HG03196 (cell line): ENCODE data around the gene LTC4S.
"Not testable (repeated sequence)": the region's sequence is repeated elsewhere in the genome, so short reads cannot be mapped to it uniquely, and the experiment has no call there.

ENCODE experiments used
- ATAC-seq: cut with Tn5 transposase; IDR thresholded peaks from one replicate; pipeline ENCODE4 v1.9.1; 2021; ENCODE audit not compliant: unreplicated experiment

Gene LTC4S

DNA sequence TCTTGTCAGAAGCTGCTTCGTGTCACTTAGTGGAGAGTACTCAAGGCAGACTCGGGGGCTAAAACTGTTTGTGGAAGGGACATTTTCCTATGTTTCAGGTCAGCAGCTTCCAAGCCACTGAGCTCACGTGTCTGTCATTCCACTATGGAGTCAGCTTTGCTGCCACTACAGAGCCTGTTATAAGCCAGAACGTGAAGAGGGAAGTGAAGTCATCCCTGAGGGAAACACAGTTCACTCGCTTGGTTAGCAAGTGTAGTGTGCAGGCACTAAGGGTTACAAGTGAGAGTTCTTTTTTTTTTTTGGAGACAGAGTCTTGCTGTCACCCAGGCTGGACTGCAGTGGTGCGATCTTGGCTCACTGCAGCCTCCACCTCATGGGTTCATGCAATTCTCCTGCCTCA lies 24.5 kb upstream of the LTC4S start:
- no peak for ATAC-seq

DNA sequence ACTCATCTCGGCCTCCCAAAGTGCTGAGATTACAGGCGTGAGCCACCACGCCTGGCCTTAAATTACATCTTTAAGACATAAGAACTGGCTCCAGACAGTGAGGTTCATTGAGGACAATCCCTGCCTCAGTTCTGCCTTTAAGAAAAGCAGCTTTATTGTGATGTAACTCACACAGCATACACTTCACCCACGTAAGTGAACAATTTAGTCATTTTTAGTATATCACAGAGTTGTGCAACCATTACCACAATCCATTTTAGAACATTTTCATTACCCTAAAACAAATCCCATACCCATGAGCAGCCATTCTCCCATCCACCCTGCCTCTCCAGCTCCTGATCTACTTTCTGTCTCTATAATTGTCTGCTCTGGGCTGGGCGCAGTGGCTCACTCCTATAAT lies 24.0 kb upstream of the LTC4S start:
- ATAC-seq: no peak

DNA sequence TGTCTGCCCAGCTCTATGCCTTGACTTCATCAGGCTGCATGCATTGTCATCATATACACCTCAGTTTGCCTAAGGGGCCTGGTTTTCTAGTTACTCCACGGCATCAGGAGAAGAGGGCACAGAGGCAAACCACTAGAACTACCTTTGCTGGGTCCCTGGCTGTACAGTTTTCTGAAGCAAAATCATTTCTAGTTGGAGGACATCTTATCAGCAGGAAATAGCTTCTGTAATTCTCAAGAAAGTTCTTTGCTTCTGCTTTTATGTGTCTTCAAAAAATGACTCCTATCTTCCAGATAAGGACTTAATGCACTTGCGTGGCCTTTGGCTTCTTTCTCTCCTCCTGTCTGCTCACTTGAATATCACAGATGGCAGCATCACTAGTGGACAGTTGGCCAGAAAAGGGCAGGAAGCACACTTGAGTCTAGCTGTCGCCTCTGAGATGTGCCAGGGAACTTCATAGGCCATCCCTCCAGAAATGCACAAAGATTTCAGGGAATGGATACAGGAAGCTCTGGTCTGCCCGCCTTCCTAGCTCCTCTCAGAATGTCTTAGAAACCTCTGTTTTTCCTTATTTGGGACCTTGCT lies 22.4 kb upstream of the LTC4S start:
- no peak for ATAC-seq

DNA sequence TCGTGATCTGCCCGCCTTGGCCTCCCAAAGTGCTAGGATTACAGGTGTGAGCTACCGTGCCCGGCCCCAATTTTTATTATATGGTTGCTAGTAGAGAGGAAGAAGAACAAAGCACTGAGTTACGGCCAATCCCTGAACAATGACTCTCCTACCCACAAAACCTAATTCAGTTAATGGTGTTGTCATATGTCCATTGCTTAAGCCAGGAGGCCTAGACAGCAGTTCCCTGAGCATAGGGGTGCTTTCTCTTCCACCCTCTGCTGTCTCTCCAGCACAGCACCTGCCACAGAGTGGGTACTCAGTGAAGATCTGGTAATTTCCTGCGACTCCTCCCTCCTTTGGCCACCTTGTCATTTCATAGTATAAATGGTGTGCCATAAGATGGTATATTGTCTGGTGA lies 21.4 kb upstream of the LTC4S start:
- no peak for ATAC-seq

DNA sequence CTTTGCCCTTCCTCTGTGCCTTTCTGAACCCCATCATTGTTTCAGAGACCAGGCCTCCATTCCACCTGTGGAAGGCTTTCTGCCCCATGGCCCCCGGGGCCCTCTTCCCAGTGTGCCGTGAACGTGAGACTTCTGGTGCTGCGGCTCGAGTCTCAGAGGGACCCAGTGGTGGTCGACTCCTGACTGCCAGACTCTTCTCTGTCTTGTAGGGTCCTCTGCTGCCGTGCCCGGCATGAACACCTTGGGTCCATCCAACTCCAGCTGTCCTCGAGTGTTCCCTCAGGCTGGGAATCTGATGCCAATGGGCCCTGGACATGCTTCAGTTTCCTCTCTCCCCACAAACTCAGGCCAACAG lies 20.1 kb upstream of the LTC4S start:
- ATAC-seq: no peak

DNA sequence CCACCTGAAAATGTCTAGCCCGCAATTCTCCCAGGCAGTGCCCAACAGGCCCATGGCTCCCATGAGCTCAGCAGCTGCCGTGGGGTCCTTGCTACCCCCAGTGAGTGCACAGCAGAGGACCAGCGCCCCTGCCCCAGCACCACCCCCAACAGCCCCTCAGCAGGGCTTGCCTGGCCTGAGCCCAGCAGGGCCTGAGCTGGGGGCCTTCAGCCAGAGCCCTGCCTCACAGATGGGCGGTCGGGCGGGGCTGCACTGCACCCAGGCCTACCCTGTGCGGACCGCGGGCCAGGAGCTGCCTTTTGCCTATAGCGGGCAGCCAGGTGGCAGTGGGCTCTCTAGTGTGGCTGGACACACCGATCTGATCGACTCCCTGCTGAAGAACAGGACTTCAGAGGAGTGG lies 19.3 kb upstream of the LTC4S start:
- ATAC-seq: no peak

DNA sequence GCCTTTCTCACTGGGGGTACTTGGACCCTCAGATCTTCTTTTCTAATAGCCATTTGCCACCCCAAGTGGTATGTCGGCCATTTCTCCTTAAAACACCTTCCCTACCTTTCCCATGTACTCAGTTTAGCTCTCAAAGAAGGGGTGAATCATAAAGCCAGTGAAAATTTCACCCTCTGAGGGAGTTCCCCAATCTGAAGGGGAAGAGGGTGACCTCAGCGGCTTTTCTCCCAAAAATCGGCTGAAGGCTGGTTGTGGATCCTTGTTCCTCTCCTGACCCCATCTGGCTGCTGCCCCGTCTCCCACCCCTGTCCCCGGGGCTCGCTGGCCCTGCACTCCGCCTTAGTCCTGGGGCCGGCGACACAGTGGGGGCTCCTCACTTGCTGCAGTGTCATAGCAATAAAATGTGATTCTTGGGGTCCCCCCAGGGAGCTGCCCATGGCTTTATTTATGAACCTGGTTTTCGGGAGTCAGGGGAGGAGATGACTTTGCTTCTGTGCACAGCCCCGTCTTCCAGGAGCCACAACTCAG lies 17.3 kb upstream of the LTC4S start:
- ATAC-seq: no peak

DNA sequence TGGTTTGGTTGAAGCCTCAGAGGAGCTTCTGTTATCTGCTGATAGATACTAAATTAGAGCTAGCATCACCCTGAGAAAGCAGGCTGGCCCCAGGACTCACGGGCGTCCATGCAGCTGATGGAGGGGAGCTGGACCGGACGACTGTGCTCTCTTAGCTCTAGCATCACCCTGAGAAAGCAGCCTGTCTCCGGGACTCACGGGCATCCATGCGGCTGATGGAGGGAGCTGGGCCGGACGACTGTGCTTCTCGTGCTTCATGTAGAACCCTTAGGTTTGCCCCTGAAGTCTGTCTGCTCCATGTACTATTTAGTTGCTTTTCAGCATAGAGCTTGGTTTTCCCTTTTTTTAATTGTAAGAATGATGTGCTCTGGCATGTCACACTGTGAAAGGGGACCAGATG lies 16.3 kb upstream of the LTC4S start:
- no peak for ATAC-seq

DNA sequence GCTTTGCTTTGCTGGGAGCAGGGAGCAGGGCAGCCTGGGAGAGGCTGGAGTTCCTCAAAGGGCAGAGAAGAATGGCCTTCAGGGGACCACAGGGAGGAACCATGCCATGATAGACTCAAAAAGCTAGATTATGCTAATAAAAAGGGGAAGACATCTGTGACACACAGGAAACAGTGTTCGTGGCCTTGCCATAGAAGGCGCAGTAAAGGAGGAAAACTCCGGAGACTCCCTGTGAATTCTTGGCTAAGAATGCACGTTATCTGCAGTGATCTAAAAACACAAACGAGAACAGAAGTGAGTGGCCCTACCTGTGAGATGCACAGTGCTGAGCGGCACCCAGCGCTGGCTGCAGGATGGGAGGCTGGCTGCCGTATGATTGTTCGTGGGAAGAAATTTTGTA lies 15.9 kb upstream of the LTC4S start:
- ATAC-seq: no peak

DNA sequence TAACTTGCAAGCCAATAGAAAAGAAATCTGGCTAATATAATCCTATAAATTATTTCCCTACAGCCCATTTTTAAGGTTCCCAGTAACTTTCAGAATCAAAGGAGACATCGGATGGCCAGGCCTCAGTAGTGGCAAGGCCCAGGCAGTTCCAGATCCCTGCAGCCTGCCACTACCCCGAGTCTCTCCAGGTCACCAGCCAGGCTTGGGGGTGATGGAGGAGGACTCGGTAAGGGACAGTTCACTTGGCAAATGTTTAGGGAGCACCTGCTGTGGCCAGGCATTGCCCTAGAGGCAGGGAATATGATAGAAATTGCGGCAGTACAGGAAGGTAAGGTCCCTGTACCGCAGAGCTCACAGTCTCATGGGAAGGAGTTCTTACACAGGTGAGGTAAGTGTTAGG lies 15.2 kb upstream of the LTC4S start:
- ATAC-seq: no peak

DNA sequence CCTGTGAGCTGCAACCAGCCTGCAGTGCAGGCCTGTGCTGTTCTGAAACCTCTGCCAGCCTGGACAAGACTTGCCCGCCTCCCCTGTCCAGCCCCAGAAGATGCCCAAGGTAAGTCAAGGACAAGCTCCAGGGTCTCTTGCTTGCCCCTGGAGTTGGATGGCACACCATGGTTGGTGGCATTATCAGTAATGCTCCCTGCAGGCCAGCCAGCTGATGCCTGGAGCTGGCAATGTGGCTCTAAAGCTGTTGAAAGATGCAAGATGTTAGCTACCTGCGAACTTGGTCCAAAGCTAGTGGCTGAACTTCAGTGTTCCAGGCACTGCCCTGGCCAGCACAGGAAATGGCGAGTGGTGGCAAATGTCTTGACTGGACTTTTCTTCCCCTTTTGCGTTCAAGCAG lies 14.0 kb upstream of the LTC4S start:
- ATAC-seq: no peak

DNA sequence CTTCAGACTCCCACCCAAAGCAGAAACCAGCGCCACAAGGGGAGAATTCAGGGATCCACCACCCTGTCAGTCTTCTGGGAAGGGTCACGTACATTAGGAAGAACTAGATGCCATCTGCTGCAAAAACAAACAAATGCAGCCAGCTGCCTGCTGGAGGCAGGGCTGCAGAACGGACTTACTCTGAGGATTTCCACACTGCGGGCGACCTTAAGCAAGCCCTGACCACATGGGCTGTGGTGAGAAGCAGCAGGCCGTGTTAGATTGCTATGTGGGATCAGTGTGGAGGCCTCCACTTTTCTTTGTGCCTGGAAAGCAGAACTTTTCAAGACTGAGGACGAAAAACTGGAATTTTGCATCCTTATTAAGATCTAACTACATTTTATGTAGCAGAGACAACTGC lies 13.4 kb upstream of the LTC4S start:
- no peak for ATAC-seq

DNA sequence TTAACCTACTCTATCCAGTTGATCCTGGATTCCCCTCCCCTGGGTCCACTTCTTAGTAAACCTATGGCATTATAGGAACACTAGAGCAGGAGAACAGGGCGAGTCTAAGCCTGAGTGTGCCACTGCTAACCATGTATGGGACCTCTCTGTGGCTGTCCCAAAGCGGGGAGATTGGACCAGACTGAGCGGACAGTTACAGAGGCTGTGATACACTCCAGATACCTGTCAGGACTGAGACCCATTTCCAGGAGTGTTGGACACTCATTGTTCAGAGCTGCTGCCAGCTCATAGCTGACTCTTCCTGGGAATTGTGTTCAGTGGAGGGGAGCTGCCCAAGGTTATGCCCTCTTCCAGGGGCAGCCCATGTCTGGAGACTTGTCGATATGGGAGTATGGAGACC lies 11.9 kb upstream of the LTC4S start:
- no peak for ATAC-seq

DNA sequence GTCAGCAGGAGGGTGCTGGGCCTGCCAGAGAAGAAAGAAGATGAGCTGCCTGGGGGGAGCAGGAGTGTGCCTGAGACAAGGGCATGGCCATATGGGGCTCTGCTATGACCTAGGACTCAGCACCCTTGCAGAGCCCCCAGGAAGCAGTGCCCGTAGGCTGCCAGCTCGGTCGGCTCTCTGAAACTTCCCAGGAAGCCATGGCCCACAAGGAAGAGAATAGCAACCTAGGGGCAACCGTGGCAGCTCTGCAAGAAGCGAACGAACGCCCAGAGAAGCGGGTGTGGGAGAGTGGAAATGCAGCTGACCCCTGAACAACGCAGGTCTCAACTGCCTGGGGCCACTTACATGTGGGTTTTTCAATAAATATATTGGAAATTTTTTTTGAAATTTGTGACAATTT lies 10.7 kb upstream of the LTC4S start:
- ATAC-seq: no peak

DNA sequence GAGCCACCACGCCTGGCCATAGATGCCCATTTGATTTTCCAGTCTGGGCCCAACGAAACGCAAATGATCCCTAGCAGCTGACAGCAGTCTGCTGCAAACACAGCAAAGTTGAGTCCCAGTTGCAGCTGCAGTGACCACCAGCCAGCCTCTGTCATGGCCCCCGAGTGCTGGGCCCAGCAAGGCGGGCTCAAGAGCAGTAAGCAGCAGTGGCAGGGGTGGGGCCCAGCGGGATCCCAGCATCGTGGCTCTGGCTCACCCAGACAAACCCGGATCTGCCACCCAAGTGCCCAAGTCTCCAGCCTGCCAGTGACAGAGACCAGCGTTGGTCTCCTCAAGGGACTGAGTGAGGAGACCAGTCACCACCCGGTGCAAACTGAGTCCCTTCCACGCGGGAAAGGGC lies 6.9 kb upstream of the LTC4S start:
- no peak for ATAC-seq

DNA sequence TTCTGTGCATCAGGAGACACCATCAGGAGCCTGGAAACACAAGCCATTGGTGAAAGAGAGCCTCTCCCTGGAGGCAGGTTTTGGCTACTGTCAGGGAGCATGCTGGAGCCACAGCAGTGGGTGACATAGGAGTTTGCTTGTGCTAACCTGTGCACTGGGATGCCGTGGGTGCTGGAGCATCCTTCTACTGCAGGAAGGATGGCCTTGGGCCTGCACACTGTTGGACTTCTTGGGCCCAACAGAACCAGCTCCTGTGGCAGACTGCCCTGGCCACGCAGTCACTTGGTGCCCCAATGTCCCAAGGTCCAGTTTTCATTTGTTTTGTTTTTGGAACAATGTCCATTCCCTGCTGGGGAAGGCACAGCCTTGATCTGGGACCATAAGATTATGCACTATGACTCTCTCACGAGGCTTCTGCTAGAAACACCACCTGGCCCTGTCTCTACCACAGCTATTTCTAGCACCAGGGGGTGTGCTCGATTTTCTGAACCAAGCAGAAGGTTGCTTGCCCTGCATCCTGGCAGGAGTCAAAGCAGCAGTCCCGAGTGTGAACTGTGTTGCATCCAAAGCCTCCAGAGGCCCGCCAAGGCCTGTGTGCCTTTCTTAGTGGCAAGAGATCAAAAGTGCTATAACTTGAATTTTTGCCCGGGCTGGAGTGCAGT lies 5.5 kb upstream of the LTC4S start:
- ATAC-seq: no peak

DNA sequence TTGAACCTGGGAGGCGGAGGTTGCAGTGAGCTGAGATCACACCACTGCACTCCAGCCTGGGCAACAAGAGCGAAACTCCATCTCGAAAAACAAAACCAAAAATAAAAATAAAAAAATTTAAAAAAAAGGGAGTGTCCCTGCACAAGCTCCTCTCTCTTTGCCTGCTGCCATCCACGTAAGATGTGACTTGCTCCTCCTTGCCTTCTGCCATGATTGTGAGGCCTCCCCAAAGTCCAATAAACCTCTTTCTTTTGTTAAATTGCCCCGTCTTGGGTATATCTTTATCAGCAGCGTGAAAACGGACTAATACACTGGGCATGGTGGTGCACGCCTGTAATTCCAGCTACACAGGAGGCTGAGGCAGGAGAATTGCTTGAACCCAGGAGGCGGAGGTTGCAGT lies 4.5 kb upstream of the LTC4S start:
- ATAC-seq: not testable (repeated sequence)

DNA sequence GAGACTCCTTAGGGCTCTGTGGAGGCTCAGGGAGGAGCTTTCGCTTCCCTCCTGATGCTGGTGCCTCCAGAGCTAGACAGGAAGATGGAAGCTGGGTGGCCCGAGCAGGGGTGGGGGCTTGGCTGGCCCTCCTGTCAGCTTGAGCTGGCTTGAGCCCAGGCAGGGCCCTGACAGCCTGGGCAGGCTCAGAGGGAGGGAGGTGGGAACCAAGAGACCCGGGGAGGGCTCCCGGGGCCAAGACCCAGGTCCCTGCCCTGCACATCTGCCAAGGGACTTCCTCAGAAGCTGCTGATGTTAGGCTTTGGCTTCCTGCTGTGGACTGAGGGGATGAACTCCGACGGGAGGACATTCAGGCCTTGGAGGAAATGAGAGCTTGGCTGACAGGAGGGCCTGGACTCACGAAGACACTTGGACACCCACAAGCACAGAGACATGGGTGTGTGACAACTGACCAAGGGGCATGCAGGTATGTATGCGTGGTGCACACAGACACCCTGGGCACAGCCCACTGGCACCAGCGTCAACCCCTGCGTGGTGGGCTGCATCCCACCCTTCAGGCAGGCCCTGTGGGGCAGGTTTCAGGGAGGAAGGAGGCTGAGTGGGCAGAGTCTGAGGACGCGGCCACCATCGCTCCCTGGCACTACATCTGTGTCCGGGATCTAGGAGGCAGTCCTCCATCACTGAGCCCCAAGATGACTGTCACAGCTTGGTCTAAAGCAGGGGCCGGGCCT lies 1.7 kb upstream of the LTC4S start:
- ATAC-seq: no peak

DNA sequence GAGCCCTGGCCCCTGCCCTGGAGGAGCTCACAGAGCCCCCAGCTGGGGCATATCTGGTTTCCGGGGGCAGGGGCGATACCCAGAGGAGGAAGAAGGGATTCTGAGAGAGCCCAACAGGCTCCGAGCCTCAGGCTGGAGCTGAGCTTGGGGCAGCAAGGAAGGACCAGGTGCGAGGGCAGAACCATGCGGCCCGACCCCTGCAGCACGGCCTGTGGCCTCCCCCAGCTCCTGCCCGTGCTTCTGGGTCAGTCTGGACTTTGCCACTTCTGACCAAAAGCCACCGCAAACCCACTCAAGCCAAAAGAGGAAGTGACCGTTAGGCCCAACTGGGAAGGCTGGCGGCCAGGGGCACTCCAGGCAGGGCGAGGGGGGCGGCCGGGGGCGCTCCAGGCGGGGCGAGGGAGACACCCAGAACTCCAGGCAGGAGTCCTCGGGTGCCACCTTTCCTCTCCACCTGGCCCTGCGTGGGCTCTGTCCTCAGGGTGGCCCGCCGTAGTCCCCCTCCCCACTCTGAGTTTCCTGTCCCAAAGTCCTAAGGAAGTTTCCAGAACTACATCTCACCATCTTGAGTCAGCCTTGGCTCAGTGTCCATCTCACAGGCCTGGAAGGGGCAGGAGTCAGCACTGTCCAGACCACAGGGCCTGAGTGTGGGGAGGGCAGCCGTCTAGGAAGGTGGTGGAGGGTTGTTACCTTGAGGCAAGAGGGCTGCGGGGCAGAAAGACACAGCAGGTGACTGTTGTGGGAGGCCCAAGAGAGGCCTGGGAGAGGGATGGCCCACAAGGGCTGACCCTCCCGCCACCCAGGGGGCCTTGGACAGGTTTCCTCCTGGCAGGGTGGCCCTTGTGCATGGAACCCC lies 946 bp upstream of the LTC4S start:
- ATAC-seq: no peak

DNA sequence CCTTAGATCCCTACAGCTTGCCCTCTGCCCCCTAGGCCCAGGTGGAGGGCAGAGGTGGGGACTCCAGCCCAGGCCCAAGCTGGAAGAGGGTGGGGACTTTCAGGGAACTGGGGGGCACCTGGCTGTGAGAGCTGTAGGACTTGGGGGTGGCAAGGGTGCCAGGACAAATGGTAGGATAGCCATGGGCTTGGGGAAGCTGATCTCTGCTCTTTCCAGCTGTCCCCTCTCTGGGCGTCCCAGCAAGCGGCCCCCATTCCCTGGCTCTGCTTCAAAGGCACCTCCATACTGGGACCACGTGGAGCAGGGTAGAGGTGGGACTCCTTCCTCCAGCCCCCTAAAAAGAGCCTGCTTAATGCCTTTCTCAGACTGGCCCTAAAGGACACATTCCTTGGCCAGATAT lies 385 bp downstream of the LTC4S start:
- no peak for ATAC-seq

DNA sequence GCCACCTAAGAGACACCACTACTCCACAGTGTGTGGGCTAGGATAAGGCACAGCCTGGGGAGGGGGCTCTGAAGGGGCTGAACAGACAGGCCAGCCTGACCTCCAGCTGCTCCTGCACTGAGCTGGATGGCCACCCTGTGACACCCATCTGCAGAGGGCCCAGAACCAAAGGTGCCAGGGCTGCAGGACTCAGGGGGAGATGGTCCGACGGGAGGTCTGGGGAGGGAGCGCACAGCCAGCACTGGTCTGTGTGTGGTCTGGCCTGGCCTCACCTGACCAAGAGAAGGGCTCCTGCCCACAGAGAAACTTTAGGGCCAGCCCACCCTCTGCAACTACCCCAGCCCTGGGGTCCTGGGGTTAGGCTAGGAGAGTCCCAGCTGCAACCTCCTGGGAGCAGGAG lies 789 bp downstream of the LTC4S start:
- ATAC-seq: no peak
